IPS-NIHi11 (cell line): ENCODE measurements around the gene CDC6.

Experiments used
- DNase-seq: peaks from one replicate; pipeline ENCODE4 v3.0.0; 2012; ENCODE audit warnings: mixed read lengths, low spot score

The CDC6 gene

DNA sequence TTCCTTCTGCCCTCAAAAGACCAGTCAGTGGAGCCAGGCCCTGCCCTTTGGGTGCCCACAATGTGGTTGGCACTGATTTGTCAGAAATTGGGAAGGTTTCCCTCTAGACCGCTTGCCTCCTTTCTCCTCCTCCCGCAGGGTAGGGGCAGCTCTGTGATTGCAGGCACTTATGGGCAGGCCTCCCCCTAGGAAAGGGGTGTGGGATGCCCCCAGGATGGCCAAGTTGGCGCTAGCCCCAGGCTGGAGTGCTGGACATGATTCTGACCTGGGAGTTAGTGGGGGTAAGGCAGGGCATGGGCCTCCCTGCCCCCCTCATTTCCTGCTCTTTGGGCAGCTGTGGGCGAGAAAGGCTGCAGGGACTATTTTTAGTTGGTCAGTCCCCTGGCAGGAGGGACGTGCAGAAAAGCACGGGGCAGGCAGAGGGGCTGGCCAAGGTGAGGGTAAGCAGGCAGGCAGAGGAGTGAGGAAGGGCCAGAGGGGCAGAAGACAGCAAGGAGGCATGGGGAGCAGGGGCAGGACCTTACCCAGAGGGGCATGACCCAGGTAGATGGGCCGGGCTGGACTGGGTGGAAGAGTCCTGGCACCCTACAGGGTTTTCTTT, 24.6 kb downstream of the CDC6 start:
- DNase-seq, result no peak

DNA sequence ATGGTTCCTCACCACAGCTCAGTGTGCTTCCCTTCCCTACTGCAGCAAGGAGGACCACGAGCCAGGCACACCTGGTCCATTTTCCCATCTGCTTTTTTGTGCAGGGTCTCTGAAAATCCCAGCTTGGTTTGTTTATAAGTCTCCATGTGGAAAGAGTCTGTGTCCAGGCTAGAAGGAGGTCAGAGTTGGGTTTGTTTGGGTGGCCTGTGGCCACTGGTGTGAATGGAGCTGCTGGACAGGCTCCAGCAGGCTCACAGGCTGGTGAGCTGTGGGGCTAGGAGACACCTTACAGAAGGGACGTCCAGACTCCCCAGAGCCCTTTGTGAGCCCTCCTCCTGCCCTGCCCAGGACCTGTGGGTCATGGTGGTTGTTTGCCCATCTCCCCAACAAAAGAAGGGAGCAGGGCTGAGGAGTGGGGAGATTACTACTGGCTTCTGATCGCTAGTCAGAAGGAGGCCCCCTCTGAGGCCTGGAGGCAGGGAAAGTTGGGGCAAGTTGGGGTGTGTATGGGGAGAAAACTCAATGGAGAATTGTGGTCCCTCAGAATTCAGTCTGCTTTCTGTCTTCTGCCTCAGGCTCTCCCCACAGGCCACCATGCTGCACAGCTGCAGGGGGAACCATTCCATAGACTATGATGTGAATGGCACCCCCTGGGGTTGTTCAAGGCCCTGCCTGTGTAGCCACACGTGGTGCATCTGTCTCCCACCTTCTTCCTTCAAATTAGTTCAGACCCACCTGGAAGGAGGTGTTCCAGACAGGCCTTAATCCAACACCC, 25.4 kb downstream of the CDC6 start:
- DNase-seq, result no peak

DNA sequence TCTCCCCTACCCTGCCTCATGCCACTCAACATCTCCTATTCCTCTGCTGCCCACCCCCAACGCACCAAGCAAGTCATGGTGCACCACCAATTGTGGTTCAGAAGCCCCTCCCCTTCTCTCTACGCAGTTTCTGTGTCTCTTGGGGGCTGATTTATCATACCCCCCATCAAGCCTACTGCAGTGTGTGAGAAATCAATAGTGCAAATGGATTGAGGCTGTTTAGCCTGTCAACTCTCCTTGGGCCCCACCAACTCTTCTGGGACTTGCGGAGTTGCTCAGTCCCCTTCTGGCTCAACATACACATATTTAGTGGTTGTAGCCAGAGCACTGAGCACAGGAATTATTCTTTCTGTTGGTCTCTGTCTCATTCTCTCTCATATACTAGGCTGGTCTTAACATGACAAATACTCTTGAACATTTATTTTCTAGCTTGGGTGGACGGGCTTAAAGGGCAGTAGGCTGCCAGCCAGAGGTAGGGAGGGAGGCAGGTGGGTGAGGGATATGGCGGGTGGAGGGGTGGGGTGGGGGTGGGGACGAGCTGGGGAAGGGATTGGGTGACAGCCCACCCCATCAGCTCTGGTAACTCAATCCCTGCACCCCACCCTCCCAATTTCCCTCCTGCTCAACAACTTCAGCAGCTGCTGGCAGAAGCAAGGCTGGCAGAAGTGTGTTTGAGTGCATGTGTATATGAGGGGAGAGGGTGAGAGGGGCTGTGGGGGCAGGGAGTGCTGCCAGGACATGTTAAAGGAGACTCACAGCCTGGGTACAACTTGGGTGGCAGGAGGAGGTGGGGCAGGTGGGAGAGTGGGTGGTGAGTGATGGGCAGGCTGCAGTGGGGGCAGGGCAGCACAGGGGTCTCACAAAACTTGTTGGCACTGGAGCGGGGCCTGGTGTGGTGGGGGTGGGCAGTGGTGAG, 26.2 kb downstream of the CDC6 start:
- no peak for DNase-seq

DNA sequence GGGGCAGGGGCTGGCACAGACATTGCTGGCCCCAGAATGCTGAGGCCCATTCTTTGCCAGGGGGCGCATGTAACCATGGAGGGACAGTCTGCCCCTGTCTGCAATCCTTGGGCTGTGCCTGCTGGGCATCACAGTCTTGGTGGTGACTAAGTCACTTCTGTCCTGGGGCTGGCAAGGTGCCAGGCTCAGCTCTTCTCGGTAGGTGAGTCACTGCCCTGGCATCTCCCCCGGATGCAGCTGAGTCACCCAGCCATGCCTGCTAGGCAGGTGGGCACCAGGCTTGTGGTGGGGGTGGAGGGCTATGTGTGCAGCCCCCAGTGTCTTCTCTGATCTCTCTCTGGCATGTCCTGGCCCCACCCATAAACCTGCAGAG, 26.9 kb downstream of the CDC6 start:
- DNase-seq, result no peak

DNA sequence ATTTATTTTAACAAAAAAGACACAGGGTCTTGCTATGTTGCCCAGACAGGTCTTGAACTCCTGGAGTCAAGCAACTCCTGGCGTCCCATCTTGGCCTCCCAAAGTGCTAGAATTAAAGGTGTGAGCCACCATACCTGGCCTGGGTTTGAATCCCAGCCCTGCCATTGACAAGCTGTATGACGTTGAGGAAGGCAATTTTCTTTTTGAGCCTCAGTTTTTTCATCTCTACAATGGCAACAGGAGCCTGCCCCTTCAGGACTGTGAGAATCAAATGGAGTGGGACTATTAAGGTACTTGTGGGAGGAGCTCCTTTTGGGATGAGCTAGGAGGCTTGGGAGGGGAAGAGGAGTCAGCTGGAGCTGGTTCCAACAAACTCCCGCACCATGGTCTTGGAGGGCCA, 27.5 kb downstream of the CDC6 start:
- DNase-seq, result no peak

DNA sequence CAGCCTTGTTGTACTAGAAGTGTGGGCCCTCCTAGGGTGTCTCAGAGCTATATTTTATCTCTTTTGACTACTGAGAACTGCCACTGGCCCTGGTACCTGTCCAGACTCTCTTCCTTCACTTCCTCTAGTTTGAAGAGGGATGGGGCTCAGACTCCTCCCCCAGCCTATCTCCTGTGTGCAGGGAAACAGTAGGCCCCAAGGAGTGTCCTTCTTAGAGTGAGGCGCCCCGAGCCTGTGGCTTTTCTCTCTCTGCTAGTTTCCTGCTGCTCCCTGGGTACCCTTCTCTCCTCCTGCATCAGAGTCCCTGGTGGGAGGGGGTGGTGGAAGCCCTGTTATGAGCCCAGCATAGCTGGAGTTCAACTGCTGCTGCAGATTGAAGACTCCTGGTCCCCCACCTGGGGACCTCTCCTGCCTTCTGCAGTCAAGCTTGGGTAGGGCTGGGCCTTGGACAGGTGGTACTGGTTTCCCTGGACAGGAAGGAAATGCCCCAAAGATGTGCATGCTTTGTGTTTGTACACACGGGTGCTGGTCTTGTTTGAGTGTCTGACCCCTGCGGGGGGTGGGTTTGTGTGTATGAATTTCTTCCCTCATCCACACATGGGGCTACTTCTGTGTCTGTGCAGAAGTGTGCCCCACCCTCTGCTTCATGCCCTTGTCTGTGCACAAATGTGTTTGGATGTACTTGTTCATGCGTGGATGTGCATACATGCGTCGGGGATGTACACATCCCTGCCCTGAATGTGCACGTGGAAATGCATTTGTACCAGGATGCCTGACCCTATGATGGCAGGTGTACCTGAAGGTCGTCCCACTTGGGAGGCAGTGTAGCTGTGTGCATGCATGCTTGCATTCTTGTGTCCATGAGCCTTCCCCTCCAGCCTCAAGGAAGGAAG, 28.2 kb downstream of the CDC6 start:
- DNase-seq, result no peak

DNA sequence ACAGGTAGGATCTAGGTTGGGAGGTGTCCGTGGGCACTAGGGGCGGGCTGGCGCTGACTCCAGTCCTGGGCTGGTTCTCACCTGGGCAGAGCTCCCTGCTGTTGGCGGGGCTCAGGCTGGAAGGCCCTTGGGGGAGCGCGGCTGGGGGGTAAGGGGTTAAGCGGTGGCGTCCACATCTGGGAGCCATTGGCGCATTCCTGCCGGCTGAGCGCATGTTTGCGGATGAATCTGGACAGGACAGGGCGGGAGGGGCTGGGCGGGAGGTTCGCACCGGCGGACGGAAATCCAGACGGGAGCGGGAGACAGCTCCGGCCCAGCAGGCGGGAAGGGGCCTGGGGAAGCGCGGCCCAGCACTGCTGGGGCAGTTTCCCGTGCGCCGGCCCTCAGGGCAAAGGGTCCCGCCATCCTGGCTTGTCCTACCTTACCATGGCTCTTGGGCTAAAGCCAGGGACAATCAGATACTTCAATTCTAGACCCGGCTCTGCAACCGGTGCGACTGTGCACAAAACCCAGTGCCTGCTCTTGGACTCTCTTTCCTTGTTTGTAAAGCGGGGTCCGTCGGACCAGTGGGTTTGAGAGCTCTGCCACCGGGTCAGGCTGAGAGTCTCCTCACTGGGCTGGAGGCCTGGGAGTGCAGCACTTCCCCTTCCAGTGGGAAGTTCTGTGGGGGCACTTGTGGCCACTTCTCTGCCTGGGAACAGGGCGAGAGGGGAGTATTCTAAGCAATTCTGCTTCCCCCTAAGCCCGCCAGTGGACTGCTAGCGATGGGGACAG, 29.1 kb downstream of the CDC6 start:
- DNase-seq, result peak; percentile 68

DNA sequence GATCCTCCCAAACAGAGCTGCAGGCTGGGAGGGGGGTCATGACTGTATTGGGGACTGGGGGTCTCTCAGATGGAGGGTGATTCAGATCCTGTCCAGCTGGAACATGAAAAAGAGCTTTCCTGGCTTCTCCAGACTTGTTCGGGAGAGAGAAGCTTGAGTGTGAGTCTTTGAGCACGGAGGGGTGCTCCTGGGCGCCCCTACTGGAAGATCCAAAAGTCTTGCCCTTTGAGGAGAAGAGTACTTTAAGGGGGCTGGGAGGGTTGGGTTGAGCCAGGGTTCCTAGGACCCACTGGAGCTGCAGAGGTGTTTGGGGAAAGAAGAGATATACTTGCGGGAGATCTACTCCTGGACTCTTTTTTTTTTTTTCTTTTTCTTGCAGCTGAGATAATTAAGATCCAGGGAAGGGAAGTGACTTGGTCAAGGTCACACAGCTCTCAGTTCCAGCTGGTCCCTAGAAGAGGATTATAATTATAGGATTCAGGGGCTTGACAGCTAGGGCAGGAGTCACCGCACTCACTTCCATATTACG, 29.7 kb downstream of the CDC6 start:
- DNase-seq, result peak; percentile 61

DNA sequence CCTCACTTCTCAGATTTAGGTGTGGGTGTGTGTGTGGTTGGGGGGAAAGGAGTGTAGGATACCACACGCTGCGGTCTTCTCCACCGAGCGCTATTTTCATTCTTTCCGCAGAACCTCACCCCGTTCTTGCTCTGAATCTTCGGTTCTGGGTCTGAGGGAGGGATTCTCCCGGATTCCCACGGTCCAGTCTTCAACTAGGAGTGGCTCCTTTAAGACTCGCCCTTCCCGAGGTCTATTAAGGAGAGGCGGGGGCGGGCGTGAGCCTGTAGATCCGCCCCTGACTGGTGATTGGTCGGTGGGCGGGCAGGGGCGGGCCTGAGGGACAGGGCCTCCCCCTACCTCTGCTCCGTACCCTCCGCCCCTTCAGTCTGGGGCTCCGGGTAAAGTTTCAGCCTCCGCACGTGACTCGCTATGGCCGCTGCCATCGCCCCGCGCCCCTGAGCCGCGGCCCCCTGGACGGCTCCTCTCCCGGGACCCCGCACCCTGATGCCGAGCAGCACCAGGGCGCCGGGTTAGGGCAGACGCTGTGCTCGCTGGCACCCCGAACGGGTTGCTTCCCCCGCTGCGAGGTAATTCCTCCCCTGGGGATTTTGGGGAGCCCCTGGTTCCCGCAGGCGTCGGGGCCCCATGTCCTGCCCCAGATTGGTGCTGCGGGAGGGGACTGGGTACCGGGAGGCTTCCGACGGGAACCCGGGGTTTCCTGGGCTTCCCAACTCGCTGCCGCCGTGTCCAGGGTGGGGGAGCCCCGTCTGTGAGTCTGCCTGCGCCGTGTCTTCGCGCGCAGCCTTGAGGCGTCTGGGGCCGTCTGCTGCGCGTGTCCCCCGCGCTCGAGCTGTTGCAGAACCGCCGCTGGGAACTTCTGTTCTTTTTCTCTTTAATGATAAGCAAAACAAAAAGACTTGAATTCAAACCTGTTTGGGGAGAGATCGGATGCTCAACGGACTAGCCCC, 30.5 kb downstream of the CDC6 start:
- DNase-seq, result peak; percentile 99

DNA sequence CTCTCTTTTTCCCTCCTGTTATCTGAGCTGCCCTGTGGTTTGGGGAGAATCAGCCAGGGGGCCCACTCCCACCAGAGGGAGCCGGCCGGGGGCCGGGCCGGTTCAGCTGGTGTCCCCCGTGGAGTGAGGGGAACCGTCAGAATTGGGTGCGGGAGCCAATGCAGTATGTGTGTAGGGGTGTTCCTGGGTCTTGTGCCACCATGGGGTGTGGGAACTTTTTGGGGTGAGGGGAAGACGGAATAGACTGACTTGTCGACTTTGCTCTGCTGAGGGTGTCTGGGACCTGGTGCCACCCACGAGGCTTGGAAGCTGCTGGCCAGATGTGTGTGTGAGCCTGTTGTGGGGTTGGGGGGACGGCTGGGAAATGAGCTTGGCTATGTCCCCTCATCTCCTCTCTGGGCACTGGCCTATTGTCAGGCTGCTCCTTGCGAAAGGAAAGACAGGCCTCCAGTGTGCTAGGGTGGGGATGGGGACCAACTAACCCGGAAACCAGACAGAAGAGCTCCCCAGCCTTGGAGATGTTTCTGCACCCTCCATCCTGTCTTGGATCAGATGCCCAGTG, 31.2 kb downstream of the CDC6 start:
- no peak for DNase-seq

DNA sequence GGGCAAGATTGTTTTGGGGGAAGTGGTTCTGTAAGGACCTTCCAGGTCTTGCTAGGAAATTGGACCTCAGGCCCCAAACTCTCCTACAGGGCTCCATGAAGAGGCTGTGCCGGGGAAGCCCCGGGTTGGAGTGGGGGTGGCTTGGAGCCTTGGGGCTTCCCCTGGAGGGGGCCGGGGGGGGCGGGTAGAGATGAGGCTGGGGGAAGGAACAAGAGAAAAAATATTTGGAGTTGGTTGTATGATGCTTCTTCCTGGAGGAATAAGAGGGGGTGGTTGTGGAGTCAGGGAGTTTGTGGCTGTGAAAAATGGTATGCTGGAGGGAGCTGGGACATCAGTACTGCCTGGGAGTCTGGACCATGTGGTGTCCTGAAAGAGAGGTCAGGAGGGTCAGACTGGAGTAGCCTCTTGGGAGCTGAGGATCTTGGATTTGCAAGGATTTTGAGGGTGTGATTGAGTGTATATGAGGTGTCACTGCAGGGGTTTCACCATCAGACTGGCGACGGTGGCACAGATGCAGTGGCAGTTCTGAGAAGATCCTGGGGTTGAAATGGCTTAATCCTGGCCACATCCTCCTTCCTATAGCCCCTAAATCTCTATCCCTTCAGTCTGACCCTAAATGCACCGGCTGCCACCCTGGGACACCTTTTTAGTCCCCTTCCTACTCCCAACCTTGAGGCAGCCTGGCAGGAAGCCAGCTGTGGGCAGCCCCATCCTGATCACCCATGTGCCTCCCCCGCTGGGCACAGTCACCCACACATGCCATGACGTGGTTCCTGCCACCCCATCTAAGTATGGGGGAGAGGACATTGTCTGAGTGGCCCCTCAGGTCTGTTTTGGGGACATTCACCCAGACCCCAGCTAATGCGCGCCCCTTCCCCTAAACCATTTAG, 32.2 kb downstream of the CDC6 start:
- no peak for DNase-seq

DNA sequence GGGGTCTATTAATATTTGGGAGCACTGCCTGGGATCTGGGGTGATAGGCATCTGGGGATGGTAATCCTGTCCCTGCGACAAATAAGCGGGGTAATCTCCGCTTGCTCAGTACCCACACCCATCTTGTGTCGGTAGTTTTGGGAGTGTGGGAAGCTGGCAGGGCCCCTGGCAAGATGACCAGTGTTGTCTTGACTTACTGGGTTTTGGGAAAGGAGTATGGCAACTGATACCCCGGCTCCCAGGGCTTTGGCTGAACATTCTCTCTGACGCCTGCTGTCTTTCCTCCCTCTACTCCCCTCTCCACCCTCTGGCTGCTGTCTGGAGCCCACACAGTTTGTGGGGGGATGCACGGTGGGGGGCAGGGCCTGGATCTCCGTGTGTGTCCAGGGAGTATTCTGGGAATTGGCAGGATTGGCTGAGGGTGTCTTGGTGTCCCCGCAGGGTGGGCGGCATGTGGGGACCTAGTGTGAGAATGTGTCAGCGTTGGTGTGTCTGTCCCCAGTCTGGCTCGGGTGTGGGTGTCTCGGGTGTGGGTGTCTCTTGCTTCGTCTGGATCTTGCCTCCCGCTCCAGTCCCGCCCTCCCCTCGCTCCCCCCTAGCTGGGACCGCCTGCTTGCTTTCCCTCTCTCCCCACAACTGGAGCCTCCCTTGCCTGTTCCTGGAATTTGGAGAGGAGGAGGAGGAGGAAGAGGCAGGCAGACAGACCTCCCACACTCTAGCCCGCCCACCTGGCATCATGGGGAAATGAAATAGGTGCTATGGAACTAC, 33.3 kb downstream of the CDC6 start:
- DNase-seq, result no peak

DNA sequence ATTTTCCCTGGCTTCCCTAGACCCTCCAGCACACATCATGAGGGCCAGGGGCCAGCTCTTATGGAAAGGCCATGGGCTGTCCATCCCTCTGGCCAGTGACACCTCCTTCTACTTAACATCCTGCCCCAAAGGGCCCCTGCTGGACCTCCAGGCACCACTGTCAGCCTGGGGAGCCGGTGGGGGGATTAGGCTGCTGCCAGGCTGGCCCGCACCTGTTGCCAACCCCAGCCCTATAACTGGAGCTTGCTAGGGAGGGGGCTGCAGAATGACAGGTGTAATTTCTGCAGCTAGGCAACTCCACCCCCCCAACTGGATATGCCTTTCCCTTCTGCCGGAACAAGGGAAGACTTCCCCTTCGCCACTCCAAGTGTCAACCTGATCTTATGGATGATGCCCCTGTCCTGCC, 33.8 kb downstream of the CDC6 start:
- DNase-seq, result no peak

DNA sequence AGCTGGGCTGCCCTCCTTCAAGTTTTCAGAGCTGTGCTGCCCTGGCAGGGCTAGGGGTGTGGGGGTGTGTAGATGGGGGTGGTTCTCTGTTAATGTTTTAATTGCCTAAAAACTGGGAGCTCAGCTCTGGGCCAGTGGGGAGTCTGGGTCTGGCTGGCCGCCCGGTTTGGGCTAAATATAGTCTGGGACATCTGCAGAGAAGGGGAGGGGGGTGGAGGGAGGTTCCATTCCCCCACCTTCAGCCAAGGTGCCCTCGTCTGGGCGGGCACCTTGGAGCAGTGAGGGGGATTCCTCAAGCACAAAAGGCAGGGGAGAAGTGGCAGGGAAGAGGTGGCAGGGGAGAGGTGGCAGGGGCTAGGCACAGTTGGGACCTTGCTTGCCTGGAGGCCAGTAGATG, 34.3 kb downstream of the CDC6 start:
- DNase-seq, result no peak

DNA sequence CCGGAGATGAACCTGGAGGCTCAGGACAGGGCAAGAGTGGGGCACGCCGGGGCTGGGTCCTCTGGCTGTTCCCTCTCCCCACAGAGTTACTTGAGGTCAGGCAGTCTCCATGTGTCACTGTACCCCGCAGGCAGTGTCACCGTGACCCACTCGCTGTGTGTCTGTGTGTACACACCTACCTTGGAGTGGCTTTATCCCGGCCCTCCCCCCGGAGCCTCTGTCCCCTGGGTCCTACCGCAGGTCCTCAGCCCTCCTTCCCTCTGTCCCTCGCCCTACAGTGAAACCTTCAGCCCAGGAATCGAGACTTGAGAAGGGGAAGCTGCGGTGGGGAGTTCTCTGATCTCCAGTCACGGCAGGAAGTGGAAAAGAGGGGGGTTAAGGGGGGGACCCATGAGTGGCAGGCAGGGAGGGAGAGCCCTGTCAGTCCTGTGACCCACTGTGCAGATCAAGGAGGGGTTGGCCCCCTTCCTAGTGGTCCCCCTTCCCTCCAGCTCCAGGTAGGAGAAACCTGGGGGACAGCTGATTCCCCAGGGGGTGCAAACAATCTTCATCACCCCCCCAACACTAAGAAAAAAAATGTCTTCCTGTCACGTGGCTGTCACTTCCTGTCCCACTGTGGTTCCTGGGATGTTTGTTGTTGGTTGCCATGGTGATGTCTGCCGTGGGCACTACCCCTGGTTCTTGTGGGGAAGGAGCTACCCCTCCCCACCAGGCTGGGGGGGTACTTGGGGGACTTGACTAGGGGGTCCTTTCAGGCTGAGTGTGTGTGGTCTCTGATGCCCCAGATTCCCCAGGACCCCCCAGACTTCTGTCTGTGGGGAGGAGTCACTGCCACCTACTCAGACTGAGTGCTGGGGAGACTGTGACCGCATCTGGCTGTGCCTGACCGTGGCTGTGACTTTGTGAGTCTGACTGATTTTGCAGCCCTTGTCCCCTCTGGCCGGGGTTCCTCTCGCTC, 35.0 kb downstream of the CDC6 start:
- DNase-seq, result peak; percentile 69
